ENCODE measurements around the gene CCDC160.

Gene CCDC160

DNA sequence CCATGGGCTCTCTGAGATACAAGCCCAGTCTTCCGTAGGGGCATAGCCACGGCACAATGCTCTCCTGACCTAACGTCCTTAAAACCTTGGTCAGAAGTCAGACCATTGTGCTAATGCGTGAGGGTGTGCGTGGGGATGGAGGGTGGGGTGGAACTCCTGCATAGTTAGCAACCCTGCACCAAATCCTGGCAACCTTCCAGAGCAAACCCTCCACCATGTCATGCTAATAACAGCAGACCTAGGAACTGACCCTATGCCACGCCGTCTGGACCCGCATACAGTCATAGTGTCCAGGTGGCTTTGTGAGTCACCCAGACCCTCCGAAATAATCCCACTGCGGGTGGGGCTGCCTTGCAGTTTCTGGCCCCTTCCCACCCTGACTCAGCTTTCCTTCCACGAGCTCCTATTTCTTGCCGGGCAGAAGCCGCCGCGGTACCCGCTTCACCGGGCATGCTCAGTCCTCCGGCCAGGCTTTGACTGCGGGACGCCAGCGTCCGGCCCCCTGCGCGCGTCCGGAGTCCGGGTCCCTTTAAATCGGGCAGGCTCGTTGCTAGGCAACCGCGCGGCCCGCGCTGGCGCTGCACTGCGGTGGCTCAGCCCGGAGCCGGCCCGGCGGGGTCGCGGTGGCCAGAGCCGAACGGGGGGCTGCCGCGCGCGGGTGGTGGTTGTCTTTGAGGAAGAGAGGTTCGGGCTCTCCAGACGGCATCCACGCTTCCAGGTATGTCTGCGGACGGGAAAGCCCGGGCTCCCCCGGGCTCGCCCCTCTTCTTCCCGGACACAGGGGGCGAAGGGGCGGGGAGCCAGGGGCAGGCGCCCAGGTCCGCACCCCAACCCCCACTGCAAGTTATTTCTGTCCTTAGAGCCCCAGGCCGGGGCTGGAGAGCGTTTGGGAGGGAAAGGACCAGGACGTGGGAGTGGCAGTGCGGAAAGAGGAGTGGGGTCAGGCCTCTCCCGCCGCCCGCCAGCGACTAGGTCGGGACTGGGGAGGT lies at the start of gene CCDC160:
Gene CCDC160, plus strand, starts transcription at position 557 of the 989 bp plus-strand sequence. CDS start 7,619 bp downstream, outside the sequence.
- peak; percentile 18 for DNase-seq (ENCODE audit: low read depth)
- TF ChIP-seq, protein P1, sequence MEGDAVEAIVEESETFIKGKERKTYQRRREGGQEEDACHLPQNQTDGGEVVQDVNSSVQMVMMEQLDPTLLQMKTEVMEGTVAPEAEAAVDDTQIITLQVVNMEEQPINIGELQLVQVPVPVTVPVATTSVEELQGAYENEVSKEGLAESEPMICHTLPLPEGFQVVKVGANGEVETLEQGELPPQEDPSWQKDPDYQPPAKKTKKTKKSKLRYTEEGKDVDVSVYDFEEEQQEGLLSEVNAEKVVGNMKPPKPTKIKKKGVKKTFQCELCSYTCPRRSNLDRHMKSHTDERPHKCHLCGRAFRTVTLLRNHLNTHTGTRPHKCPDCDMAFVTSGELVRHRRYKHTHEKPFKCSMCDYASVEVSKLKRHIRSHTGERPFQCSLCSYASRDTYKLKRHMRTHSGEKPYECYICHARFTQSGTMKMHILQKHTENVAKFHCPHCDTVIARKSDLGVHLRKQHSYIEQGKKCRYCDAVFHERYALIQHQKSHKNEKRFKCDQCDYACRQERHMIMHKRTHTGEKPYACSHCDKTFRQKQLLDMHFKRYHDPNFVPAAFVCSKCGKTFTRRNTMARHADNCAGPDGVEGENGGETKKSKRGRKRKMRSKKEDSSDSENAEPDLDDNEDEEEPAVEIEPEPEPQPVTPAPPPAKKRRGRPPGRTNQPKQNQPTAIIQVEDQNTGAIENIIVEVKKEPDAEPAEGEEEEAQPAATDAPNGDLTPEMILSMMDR (IDR thresholded peaks at IDR 0.05; ENCODE audit: insufficient read depth, low read depth, low read length, missing control alignments): no peak
- no peak within 1 kb of the TSS for H3K4me3 ChIP-seq (ENCODE audit: low read depth, low read length)

DNA sequence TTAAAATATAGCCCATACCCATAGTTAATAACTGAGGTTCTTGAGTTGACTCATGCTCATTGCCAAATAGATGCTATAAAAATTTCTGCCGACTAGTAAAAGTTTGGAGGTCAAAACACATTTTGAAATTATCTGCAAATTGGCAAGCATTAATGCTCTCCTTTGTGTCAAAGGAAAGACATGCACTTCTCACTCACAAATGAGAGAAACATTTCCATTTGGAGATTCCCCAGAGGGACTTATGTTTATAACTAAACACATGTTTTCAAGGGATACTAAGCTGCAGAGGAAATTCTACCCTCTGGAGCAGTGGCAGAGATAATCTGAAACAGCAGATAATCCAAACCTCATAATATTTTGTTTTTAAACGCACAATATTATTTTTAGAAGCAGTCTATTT lies 45.7 kb upstream of the CCDC160 start:
- TF ChIP-seq, protein P1 (IDR thresholded peaks at IDR 0.05; ENCODE audit: insufficient read depth, low read depth, low read length, missing control alignments): no peak
- H3K4me3 ChIP-seq (ENCODE audit: low read depth, low read length): no peak overlapping the region
- no peak for DNase-seq (ENCODE audit: low read depth)

DNA sequence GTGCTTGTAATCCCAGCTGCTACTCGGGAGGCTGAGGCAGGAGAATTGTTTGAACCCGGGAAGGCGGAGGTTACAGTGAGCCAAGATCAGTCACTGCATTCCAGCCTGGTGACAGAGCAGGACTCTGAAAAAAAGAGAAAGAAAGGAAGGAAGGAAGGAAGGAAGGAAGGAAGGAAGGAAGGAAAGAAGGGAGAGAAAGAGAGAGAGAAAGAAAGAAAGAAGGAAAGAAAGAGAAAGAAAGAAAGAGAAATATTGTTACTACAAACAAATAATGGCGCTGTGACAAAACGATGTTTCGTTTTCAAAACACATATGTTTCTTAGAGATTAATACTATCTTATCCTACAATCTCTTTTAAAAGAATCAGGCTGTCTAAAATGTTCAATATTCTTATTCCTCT lies 42.1 kb upstream of the CCDC160 start:
- TF ChIP-seq, protein P1 (IDR thresholded peaks at IDR 0.05; ENCODE audit: insufficient read depth, low read depth, low read length, missing control alignments): no peak
- DNase-seq (ENCODE audit: low read depth): no peak
- no peak overlapping the region for H3K4me3 ChIP-seq (ENCODE audit: low read depth, low read length)

DNA sequence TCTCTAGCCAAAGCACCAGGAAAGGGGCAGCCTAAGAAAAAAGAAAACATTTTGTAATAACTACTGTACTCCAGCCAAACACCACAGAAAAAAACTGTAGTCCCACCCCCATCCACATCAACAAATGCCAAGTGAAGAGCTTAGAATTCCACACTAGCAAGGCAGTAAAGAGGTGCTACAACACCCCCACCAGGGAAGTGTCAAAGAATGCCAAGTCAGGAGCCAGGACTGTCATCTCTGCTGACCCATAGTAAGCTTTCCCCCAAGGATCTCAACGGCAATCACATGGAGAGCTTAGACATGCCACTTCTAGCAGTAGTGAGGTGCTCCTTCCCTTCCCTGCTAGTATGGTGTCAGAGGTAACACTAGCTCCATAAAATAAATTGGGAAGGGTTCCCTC lies 34.4 kb upstream of the CCDC160 start:
- H3K4me3 ChIP-seq (ENCODE audit: low read depth, low read length): no peak overlapping the region
- TF ChIP-seq, protein P1 (IDR thresholded peaks at IDR 0.05; ENCODE audit: insufficient read depth, low read depth, low read length, missing control alignments): no peak

DNA sequence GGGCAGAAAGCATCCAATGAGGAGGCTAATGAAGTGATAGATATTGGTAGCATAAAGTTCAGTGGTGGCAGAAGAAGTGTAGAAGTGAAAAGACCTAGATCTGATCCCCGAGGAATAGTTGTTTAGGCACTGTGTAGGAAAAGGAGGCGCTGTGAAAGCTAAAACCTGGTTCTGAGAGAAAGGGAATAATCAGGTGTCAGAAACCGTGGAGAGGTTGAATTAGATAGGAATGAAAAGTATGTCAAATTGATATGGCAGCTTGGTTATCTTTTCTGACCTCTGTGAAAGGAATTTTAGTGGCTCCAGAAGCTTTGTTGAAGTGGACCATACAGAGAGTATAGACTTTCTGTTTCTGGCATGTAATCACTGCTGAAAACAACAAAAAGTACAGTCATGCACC lies 30.8 kb upstream of the CCDC160 start:
- TF ChIP-seq, protein P1 (IDR thresholded peaks at IDR 0.05; ENCODE audit: insufficient read depth, low read depth, low read length, missing control alignments): no peak
- H3K4me3 ChIP-seq (ENCODE audit: low read depth, low read length): no peak overlapping the region
- DNase-seq (ENCODE audit: low read depth): no peak

More for the DNA sequence above, 34.4 kb upstream of the CCDC160 start:
- no peak for DNase-seq (ENCODE audit: low read depth)

DNA sequence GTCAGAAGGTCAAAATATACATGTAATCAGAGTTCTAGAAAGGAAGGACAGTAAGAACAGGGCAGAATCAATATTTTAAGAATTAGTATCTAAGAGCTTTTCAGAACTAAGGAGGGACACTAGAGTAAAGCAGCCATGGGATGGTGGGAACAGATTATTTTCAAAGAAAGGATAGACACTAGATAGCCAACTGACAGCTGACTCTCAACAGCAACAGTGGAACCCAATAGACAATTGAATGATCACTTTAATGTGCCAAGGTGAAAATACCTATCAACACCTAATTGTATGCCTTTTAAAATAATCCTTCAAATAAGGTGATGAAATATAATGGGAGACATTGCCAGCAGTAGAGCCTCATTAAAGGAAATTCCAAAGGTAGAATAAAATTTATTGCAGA lies 26.5 kb upstream of the CCDC160 start:
- H3K4me3 ChIP-seq (ENCODE audit: low read depth, low read length): no peak overlapping the region
- no peak for DNase-seq (ENCODE audit: low read depth)
- TF ChIP-seq, protein P1 (IDR thresholded peaks at IDR 0.05; ENCODE audit: insufficient read depth, low read depth, low read length, missing control alignments): no peak
